Esophagus muscularis mucosa (tissue), 4 donors: ENCODE data around the gene RIMS3. TPM values are rescaled to one million over a fixed set of nuclear protein-coding genes. Genes with fewer than 3 reads are reported as not detected.

Experiments
- DNase-seq: peaks from one replicate; pipeline ENCODE4 v3.0.0-alpha.2; 2017; ENCODE audit errors: extremely low spot score
- H3K27ac ChIP-seq, 4 donors: fragments of 200-600 bp; sonication (generic); replicated peaks in 1 of 4; 1 replicate in 3 of 4; 2 replicates in 1 of 4; pipeline ENCODE4 v1.5.1; 2016 to 2019; ENCODE audit warnings: mild to moderate bottlenecking in 1 of 4
- H3K27me3 ChIP-seq, 4 donors: fragments of 200-600 bp; sonication (generic); one replicate each; pipeline versions ENCODE4 v1.5.1 to v1.6.0; 2016 to 2019
- H3K36me3 ChIP-seq, 4 donors: fragments of 200-600 bp; sonication (generic); one replicate each; pipeline ENCODE4 v1.5.1; 2016 to 2019
- H3K4me1 ChIP-seq, 4 donors: fragments of 200-600 bp; sonication (generic); one replicate each; pipeline ENCODE4 v1.5.1; 2016 to 2019
- H3K4me3 ChIP-seq, 4 donors: fragments of 200-600 bp; sonication (generic); 1 replicate in 2 of 4; 2 replicates in 2 of 4; pipeline ENCODE4 v1.5.1; 2016 to 2019; ENCODE audit warnings: mild to moderate bottlenecking in 4 of 4, moderate library complexity in 1 of 4
- H3K9me3 ChIP-seq, 4 donors: fragments of 200-600 bp; sonication (generic); 1 replicate in 3 of 4; 2 replicates in 1 of 4; pipeline ENCODE4 v1.5.1; 2016 to 2019
- EP300 ChIP-seq: sonication (generic); formaldehyde crosslinking; IDR thresholded peaks from one replicate; pipeline ENCODE4 v1.6.1; 2017; ENCODE audit warnings: antibody characterized with exemption
- POLR2A ChIP-seq: fragments of 450-650 bp; IDR thresholded peaks from one replicate; pipeline ENCODE4 v1.6.1; 2017; ENCODE audit warnings: antibody characterized with exemption, moderate library complexity, mild to moderate bottlenecking, low read depth
- POLR2AphosphoS5 ChIP-seq, 2 donors: sonication (generic); formaldehyde crosslinking; IDR thresholded peaks; one replicate each; pipeline ENCODE4 v1.6.1; 2017; ENCODE audit warnings: antibody characterized with exemption in 2 of 2
- WGBS: methylation state at CpG from one replicate; pipeline ENCODE4 v1.1.5; 2018; 5-methylcytosine and 5-hydroxymethylcytosine counted together
- intact Hi-C: fragments of 100-400 bp; cut with DNase I; formaldehyde crosslinking; loops from one replicate; pipeline ENCODE4 v1.15.1; 2023
- total RNA-seq, 4 donors: library from RNA; depleted of rRNA; stranded (reverse); fragments of >200 nt; gene quantifications; one replicate each; pipeline versions ENCODE4 v1.1.0 to v1.2.1, GENCODE V29; 2016
- TF ChIP-seq, protein P1 (sequence below), 3 experiments: fragments of 200-600 bp in 2 of 3; fragments of 450-650 bp in 1 of 3; sonication (generic) in 2 of 3; IDR thresholded peaks; one replicate each; pipeline ENCODE4 v1.5.1; 2017 to 2019; ENCODE audit warnings: antibody characterized with exemption in 3 of 3, mild to moderate bottlenecking in 2 of 3, moderate library complexity in 1 of 3

RIMS3 gene
- total RNA-seq, 4 donors from 2014 or later, result 5.4 to 15.7 (median 9.2) TPM

GRCh38 chr1:40697436-40697835, 32.0 kb upstream of the RIMS3 start:
- intact Hi-C loops, result no loop called here
- Histone ChIP-seq H3K36me3 (peaks cover 0 to 4% (median 0%) of the 10 kb centered on the region in 4 donors), H3K4me1 (peaks cover 40 to 78% (median 63%) of the 10 kb centered on the region in 4 donors), H3K27me3 (no peaks in the 10 kb centered on the region), H3K27ac (no peak overlapping the region), H3K9me3 (no peaks in the 10 kb centered on the region), H3K4me3 (no peak overlapping the region)
- TF ChIP-seq, protein P1, sequence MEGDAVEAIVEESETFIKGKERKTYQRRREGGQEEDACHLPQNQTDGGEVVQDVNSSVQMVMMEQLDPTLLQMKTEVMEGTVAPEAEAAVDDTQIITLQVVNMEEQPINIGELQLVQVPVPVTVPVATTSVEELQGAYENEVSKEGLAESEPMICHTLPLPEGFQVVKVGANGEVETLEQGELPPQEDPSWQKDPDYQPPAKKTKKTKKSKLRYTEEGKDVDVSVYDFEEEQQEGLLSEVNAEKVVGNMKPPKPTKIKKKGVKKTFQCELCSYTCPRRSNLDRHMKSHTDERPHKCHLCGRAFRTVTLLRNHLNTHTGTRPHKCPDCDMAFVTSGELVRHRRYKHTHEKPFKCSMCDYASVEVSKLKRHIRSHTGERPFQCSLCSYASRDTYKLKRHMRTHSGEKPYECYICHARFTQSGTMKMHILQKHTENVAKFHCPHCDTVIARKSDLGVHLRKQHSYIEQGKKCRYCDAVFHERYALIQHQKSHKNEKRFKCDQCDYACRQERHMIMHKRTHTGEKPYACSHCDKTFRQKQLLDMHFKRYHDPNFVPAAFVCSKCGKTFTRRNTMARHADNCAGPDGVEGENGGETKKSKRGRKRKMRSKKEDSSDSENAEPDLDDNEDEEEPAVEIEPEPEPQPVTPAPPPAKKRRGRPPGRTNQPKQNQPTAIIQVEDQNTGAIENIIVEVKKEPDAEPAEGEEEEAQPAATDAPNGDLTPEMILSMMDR (IDR thresholded peaks at IDR 0.05), result no peak
- TF ChIP-seq EP300, result no peak
- no peak for TF ChIP-seq POLR2A
- TF ChIP-seq POLR2AphosphoS5 (IDR thresholded peaks at IDR 0.05), result no peak
- 82% methylated on average over 5 of the region's 5 CpGs for WGBS
- no peak for DNase-seq

DNA sequence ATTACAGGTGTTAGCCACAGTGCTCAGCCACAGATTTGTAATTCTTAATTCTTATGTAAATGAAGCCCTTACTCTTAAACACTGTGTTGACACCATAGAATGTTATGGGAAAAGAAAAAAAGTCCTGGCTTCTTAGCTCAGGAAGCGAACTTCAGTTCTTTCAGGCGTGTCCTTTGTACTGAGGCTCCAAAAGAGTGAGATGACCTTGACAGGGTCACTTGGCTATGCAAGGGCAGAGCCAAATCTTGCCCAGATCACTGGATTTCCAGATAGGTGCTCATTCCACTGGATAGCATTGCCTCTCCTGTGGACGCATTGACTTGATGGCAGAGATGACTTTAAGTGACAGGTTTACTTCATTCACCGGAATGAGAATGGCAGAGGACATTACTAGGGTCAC, 30.8 kb upstream of the RIMS3 start:
- no peaks in the 10 kb centered on the region for H3K9me3 ChIP-seq
- H3K4me3 ChIP-seq, result no peak overlapping the region
- no peak for TF ChIP-seq EP300
- TF ChIP-seq, protein P1 (IDR thresholded peaks at IDR 0.05), result no peak
- no peak for TF ChIP-seq POLR2A
- TF ChIP-seq POLR2AphosphoS5 (IDR thresholded peaks at IDR 0.05), result no peak
- peaks cover 0 to 4% (median 0%) of the 10 kb centered on the region in 4 donors for H3K36me3 ChIP-seq
- no peak overlapping the region for H3K27ac ChIP-seq
- no peaks in the 10 kb centered on the region for H3K27me3 ChIP-seq
- intact Hi-C loops, result no loop called here
- DNase-seq, result no peak
- 86% methylated on average over 4 of the region's 4 CpGs for WGBS
- H3K4me1 ChIP-seq, result peaks cover 31 to 75% (median 66%) of the 10 kb centered on the region in 4 donors

- Histone ChIP-seq H3K4me1 (peaks cover 30 to 81% (median 72%) of the 10 kb centered on the region in 4 donors), H3K9me3 (no peaks in the 10 kb centered on the region), H3K4me3 (no peak overlapping the region), H3K27ac (peak overlapping the region; percentile 99 to 100 (median 100)), H3K27me3 (no peaks in the 10 kb centered on the region), H3K36me3 (peaks cover 0 to 4% (median 0%) of the 10 kb centered on the region in 4 donors)
- TF ChIP-seq EP300, result no peak
- no peak for TF ChIP-seq POLR2A
- TF ChIP-seq, protein P1 (IDR thresholded peaks at IDR 0.05), result no peak
- TF ChIP-seq POLR2AphosphoS5 (IDR thresholded peaks at IDR 0.05), result no peak
- intact Hi-C loops, result loop anchor here (5.0 kb wide), 1 partner anchor 73 kb away; no protein-coding TSS in a partner anchor
- WGBS, result 57% methylated on average over 2 of the region's 2 CpGs
- no peak for DNase-seq
These were observed 28.9 kb upstream of the RIMS3 start for GRCh38 chr1:40694353-40694874.

DNA sequence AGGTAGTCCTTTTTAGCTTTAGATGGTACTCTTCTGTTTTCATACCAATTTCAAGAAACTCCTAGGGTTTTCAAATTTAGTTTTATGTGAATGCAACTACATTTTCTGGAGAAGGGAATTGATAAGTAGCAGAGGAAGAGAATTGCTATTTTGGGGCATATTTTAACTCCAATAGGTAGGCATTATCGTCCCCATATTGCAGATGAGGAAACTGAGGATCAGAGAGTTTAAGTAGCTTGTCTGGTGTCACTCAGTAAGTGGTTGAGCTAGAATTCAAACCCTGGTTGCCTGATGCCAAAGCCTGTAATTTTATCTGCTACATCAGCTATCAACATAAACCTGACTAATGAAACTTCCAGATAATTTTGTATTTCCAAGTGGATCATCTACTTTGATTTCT, 27.9 kb upstream of the RIMS3 start:
- no peak overlapping the region for H3K4me3 ChIP-seq
- WGBS, result 90% methylated on average over 1 of the region's 1 CpG

More for the DNA sequence above, 27.9 kb upstream of the RIMS3 start:
- intact Hi-C loops, result loop anchor here (5.0 kb wide), 1 partner anchor 74 kb away; no protein-coding TSS in a partner anchor
- TF ChIP-seq POLR2AphosphoS5 (IDR thresholded peaks at IDR 0.05) (no peak), POLR2A (no peak), EP300 (no peak)
- TF ChIP-seq, protein P1 (IDR thresholded peaks at IDR 0.05), result no peak
- peaks cover 0 to 4% (median 0%) of the 10 kb centered on the region in 4 donors for H3K36me3 ChIP-seq
- H3K4me1 ChIP-seq, result peaks cover 22 to 71% (median 64%) of the 10 kb centered on the region in 4 donors
- no peak for DNase-seq
- peak overlapping the region; percentile 99 to 100 (median 100) for H3K27ac ChIP-seq
- H3K9me3 ChIP-seq, result no peaks in the 10 kb centered on the region
- H3K27me3 ChIP-seq, result no peaks in the 10 kb centered on the region
